KG1 (cell line): ENCODE results near the gene ARFGEF3.
"Not testable (repeated sequence)": the region's sequence is repeated elsewhere in the genome, so short reads cannot be mapped to it uniquely, and the experiment has no call there.

Source experiments
- DNase-seq: peaks from one replicate; lab custom pipeline; 2025; lab: John Stamatoyannopoulos, UW

ARFGEF3 gene

DNA sequence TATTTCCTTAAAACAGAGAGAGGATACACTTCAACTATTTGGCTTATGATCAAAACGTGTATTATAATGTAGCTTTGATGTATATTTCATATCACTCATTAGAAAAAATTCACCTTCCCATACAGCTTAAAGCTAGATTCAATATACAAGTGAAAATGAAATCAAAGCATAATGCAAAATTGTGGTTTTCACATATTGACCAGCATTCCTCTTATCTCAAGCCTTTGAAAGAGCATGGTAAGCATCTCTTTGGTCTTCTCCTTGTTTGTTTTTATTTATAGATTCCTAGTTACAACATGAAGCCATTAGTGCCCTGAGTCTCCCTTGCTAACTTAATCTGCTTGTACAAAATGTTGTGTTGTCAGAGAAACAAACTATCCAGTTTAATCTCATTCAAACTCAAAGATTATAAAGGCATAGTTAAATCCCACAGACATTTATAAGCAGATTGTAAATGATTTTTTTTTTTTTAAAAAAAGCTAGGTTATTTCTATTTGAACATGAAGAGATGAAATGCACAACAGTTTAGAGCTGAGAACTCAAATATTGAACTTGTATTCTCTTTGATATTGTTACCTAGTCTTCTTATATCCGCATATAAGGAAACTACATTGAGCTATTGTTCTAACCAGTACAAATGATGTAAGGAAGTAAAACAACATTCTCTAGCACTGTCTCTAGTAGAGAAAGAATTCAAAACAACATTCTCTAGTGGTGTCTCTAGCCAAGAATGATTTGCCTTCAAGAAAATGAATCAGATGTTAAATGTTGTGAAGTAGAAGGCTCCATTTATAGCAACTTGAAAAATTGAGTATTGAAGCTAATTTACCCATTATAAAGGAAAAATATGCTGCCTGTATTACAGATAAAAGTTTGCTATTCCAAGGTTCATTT lies 184.8 kb downstream of the ARFGEF3 start:
- DNase-seq: no peak

DNA sequence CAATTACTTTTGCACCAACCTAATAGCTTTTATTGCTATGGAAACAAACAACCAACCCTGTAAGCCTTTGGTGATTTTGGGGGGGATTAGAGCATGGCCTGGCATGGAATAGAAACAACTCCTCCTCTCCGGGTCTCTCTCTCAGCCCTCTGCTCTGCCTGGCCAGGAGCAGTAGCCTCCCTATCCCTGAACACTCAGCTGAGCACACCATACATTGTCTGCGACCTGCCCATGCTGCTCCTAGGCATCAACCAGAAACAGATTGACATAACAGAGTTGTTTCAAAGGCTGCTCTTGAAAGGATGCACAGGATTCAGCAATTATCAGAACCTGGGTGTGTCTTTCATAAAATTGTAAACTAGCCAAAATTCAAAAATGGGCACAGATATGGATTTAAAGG lies 186.1 kb downstream of the ARFGEF3 start:
- DNase-seq: no peak

DNA sequence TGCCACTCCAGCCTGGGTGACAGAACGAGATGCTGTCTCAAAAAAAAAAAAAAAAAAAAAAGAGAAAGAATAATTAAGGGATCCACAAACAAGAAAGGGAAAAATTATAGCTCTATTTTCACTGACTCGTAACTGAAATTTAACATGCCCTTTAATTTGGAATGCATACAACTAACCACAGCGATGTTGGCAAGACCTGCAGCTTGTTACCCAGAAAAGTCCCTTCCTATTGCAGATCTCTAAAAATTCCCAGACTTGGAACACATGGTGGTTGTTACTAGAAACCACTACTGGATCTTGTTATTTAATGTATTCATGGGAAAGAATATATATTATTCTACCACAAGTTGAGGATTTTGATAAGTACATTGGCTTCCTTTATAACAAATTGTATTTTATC lies 188.2 kb downstream of the ARFGEF3 start:
- no peak for DNase-seq

DNA sequence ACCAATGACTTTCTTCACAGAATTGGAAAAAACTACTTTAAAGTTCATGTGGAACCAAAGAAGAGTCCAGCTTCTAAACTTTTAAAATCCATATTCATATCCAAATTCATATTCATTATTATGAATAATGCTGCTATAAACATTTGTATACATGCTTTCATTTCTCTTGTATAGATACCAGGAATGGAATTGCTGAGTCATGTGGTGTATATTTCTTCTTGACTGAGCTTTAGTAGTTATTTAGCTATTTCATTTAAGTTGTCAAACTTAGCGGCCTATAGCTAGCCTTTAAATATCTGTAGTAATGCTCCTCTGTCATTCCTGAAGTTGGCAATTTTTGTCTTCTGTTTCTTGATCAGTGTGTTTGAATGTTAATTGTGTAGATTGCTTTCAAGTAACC lies 196.2 kb downstream of the ARFGEF3 start:
- no peak for DNase-seq

DNA sequence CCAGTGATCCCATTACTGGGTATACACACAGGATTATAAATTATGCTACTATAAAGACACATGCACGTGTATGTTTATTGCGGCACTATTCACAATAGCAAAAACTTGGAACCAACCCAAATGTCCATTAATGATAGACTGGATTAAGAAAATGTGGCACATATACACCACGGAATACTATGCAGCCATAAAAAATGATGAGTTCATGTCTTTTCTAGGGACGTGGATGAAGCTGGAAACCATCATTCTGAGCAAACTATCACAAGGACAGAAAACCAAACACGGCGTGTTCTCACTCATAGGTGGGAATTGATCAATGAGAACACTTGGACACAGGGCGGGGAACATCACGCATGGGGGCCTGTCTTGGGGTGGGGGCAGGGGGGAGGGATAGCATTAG lies 206.9 kb downstream of the ARFGEF3 start:
- DNase-seq: not testable (repeated sequence)

DNA sequence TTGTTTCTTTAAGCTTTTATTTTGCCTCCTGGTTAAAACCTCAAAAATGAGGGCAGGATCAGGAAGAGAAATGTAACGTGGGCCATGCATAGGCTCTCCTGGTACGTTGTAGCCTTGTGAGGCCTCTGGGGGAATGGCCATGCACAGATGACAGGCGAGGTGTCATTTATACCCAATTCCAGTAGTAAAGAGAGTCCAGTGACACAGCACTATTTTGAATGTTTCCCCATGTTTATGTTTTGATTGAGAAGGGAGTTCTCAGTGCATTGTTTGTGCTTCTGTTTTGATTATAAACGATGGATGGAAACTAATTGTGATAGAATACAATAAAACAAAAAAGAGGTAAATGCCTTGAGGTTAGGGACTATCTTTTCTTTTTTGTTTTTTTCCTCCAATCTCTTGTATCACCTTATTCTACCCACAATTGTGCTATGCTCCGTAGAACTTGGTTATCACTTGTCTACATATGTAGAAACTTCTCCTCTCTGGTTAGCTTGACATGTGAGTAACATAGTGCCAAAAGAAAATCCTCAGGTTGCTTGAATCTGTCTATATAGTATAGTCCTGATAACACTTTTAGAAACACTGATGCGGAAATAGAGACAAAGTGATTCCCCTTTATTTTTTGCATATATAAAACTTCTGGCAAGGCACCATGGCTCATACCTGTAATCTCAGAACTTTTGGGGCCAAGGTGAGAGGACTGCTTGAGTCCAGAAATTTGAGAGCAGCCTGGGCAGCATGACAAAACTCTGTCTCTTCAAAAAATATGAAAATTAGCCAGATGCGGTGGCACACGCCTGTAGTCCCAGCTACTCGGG lies 209.1 kb downstream of the ARFGEF3 start:
- no peak for DNase-seq

DNA sequence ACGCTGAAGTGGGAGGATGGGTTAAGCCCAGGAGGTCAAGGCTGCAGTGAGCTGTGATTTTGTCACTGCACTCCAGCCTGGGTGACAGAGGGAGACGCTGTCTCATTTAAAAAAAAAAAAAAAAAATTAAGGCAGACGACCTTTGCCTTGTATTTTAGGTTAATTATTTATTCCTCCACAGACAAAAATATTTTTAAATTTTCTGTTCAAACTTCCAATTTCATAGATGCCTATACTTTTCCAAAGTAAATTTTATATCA lies 209.6 kb downstream of the ARFGEF3 start:
- no peak for DNase-seq

DNA sequence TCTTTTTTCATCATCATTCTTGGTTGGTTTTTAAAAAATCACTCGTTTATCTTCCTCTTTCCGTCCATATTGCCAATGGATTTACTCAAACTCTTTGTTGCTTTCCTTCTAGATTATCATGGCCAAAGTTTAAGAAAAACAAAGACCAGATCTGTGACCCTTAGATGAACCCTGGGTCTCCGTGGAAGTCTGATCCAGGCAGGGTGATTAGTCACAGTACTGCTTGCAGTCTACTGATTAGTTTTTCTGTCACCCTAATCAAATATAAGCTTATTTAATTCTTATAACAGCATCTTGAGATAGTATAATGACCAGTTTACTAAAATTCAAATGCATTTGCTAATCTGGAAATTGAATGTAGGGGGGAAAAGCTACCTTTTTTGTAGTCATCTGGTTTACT lies 210.0 kb downstream of the ARFGEF3 start:
- no peak for DNase-seq

DNA sequence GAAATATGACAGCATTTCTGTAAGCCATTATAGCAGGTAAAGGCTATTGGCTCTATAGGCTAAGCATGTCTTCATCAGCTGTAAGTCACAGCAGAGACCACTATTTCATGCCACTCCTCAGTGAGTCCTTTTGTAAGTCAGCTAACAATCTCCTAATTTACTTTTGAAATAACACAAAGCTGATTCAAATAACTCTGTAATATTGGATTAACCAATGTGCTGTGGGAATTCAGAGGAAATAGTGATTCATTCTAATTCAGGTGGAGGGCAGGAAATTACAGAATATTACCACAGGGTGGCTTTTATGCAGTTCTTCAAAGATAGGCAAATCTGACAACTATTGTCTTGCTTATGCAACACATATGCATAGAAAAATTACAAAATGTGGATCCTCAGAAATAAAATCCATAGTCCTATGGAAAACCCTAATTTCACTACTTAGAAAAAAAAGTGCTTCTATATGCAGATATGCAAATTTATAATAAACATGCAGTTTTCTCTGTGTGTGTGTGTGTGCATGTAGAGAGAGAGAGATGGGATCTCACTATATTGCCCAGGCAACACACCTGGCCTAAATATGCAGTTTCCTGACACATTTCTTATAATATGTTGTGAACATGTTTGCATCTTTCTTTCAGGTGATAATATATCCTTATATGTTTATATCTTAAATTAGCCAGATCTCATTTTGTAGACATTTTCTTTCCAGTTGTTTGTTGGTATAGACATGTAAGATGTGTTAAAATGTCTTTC lies 211.1 kb downstream of the ARFGEF3 start:
- DNase-seq: no peak

DNA sequence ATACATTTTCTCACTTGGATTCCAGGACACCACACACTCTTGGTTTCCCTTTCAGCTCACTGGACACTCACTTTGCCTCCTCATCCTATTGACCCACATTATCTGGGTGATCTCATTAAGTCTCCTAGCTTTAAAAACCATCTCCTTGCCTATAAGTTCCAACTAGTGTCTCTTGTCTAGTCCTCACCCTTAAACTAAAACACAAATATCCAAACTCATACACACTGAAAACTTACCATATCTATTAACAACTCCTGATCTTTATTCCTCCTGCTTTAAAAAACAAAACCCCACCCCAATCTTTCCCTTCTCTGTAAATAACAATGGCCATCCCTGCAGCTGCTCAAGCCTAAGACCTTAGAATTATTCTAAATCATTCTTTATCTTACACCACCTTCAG lies 212.5 kb downstream of the ARFGEF3 start:
- no peak for DNase-seq

DNA sequence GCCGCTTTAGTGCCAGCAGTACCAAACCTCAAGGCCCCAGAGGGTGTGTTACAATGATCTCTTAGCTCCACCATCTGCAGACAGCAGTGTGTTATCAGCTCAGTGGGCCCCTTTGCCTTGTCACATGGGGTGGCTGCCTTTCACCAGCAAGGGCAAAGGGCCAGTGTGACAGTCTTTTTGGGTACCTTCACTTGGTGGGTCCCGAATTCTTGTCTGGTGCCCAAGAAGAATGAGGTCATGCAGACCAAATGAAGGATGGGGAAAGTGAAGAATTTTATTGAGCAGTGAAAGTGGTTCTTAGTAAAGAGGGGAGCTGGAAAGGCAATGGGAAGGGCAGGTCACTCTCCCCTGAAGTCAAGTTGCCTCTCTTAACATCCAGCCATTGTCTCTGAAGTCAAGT lies 213.1 kb downstream of the ARFGEF3 start:
- no peak for DNase-seq

DNA sequence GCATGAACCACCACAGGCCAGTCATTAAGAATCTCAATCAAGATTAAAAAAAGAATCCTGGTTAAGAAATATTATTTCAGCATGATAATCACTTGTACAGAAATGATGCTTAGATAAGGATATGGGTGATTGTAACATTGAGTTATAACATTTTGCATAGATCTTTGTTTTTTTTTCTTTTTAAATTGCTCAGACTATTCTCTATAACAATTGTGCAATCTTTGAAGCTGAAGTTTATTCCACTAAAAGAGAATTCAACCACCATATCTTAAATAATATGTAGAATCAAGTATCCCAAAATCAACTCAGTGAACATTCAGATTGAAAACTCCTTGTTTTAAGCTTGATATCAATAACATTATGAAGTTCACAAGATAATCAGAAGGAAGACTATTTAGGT lies 215.3 kb downstream of the ARFGEF3 start:
- DNase-seq: no peak

DNA sequence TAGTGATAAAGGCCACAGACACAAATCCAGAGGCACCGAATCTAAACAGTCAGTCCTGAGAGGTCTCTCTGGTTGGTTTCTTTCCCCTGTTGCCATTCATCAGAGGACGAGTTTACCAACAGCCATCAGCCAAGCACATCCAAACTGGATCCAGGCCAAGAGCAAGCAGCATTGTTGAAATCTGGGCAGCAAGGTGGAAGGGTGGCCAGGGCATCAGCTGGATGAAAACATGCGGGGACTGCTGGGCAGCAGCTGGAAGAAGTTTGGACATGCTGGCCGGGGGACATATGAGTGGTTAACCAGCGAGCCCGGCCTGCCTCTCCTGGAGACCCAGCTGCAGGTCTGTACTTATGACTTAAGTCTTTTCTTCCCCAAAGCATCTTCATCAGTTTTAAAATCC lies 216.1 kb downstream of the ARFGEF3 start, which contains the start of gene SMIM28:
TSS of gene SMIM28 (plus strand) at position 62 of the 400 bp plus-strand sequence. CDS start at position 230, 168 bp downstream.
- DNase-seq: no peak

DNA sequence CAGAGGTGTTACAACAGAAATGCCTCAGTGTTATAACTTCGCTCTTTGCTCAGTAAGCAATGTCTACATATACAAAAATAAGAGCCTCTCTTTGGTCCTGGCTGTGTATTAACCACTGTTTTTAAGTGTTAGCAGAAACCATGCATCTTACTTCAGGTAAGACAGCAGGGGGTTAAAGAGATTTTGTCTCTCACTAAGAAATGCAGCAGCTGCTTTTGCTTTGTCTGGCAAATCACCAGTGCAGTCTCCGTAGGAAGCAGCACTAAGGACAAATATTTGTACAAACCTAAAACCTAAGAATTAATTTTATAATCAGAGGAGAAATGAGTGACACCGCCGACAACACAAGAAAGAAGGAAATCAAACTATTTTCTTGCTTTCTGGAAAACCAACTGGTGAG lies 216.7 kb downstream of the ARFGEF3 start:
- DNase-seq: no peak

DNA sequence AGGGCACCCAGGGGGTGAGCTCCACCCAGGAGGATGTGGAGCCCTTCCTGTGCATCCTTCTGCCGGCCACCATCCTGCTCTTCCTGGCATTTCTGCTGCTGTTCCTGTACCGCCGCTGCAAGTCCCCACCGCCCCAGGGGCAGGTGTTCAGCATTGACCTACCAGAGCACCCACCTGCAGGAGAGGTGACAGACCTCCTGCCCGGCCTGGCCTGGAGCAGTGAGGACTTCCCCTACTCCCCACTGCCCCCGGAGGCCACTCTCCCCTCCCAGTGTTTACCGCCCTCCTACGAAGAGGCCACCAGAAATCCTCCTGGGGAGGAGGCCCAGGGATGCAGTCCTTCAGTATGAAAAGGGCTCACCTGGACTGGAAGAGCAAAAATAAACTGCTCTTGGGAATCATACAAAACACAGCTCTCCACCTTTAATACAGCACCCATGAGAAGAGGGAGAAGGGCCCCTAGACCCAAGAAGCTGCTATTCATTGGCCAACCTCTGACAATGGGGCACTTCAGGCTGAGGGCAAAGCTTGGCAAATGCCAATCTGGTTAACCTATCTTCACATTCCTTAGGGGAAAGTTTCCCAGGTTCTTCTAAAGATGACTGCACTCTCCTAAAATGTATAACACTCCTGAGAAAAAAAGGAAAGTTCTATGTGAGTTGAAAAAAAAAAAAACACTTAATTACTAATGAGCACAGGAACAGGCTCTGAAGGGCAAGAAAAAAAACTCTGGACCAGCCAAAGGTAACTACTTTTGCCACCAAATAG lies 220.9 kb downstream of the ARFGEF3 start:
- DNase-seq: no peak

DNA sequence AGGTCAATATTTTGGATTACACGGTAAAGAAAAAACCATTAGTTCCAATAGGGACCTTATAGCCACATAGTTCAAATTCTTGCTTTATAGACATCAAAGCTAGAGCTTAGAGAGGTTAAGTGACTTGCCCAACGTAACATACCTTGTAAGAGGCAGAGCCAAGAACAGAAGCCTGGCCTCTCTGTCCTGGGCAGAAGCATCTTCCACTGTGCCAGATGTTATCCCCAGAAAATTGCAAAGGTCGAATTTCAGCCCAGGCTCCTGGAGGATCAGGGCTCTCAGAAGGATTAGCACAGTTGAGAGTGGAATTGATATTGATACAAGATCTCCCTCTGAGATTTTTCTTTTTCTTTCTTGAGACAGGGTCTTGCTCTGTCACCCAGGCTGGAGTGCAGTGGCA lies 222.0 kb downstream of the ARFGEF3 start:
- DNase-seq: no peak

DNA sequence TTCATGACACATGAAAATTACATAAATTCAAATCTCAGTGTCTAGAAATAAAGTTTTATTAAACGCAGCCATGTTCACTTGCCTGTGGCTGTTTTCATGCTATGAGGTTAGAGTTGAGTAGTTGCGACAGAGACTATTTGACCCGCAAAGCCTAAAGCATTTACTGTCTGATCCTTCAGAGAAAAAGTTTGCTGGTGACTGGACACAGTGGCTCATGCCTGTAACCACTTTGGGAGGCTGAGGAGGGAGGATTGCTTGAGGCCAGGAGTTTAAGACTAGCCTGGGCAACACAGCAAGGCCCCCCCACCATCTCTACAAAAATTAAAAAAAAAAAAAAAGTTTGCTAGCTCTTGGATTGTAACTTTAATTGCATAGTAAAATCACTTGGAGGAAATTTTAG lies 225.2 kb downstream of the ARFGEF3 start:
- no peak for DNase-seq

DNA sequence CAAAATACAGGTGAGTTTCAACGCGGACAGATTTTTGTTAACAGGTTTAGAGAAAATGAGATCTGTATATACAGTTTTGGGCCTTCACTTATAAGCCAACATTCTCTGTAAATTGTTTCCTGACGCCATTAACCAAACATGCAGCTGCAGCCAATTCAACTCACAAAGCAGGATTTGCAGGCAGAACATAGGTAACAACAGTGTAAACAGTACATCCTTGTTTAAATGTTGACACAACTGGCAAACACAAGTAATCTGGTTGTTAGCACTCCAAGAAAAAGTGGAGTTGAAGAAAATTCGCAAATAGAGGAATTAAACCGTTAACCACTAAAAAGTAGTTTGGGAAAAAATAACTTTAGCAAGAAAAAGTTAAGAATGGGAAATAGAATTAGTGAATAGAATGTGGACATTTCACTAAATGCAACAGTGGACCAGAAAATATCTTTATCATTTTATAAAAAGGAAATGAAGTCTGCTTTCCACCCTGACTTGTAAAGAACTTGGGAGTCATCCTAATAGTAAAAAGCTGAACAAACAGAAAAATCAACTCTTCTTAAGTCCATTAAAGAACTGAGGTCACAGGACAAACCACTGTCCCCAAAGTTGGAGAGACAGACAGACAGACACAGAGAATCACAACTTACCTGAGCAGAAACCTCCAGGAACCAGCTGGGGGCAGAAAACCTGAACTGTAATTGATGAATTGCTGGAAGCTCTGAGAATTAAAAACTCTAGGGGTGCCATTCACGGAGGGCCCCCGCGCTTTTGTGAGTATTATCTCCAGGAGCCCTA lies 226.0 kb downstream of the ARFGEF3 start:
- DNase-seq: no peak

DNA sequence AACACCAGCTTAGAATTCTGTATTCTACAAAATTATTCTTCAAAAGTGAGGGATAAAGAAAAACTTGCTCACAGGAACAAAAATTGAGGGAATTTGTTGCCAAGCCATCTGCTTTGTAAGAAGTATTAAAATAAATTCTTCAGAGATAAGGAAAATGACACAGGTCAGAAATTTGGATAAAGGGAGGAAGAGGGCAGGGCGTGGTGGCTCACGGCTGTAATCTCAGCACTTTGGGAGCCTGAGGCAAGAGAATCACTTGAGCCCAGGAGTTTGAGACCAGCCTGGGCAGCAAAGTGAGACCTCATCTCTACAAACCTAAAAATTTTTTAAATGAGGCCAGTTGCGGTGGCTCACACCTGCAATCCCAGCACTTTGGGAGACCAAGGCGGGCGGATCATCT lies 227.8 kb downstream of the ARFGEF3 start:
- no peak for DNase-seq
